ENCODE measurements around the gene GDPD3.
"Not testable (repeated sequence)": the region's sequence is repeated elsewhere in the genome, so short reads cannot be mapped to it uniquely, and the experiment has no call there.

GDPD3 gene

GRCh38 chr16:30113031-30113710 lies at the start of gene GDPD3:
Gene GDPD3 (minus strand): TSS chr16:30113537. CDS start chr16:30113478, 59 bp downstream.
- DNase-seq (ENCODE audit: low read depth in 2 of 2) = no peak

- DNase-seq (ENCODE audit: low read depth in 2 of 2) = no peak
Observed at GRCh38 chr16:30157214-30157613, 43.9 kb upstream of the GDPD3 start.

- no peak for DNase-seq (ENCODE audit: low read depth in 2 of 2)
Observed at GRCh38 chr16:30155188-30155587, 41.9 kb upstream of the GDPD3 start.

GRCh38 chr16:30152517-30152916 lies 39.2 kb upstream of the GDPD3 start:
- DNase-seq (ENCODE audit: low read depth in 2 of 2) = no peak

DNA sequence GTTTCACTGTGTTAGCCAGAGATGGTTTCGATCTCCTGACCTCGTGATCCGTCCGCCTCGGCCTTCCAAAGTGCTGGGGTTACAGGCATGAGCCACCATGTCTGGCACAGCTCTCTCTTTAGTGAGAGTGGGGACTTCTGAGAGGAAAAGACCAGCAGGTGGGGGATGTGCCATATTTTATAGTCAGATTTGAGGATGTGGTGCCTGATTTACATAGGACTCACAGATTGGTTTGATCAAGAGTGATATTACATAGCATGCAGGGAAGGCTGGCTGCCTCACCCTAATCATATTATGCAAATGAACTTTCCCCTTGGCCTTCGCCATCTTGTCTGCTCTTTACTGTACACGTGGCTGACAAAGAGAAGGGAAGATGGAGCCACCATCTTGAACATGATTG lies 37.8 kb upstream of the GDPD3 start:
- DNase-seq (ENCODE audit: low read depth in 2 of 2) = no peak

- no peak for DNase-seq (ENCODE audit: low read depth in 2 of 2)
Observed at GRCh38 chr16:30149250-30149930, 36.1 kb upstream of the GDPD3 start.

DNA sequence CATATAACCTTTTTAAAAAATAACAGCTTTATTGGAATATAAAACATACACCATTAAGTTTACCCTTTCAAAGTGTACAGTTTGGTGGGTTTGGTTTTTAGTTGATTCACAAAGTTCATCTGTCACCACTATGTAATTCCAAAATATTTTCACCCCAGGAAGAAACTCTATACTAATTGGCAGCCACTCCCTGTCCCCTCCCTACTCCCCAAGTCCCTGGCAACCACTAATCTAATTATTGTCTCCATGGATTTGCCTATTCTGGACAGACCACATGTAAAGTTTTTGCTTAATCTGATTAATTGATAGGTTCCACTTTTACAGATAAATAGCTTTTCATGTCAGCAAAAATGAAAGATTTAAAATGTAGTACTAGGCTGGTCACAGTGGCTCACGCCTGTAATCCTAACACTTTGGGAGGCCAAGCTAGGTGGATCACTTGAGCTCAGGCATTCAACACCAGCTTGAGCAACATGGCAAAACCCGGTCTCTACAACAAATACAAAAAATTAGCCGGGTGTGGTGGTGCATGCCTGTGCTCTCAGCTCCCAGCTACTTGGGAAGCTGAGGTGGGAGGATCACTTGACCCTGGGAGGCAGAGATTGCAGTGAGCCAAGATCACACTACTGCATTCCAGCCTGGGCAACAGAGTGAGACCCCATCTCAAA lies 34.6 kb upstream of the GDPD3 start:
- no peak for DNase-seq (ENCODE audit: low read depth in 2 of 2)

GRCh38 chr16:30145657-30146056 lies 32.3 kb upstream of the GDPD3 start:
- DNase-seq (ENCODE audit: low read depth in 2 of 2) = no peak

- DNase-seq (ENCODE audit: low read depth in 2 of 2) = no peak
Observed at GRCh38 chr16:30144917-30145316, 31.6 kb upstream of the GDPD3 start.

DNA sequence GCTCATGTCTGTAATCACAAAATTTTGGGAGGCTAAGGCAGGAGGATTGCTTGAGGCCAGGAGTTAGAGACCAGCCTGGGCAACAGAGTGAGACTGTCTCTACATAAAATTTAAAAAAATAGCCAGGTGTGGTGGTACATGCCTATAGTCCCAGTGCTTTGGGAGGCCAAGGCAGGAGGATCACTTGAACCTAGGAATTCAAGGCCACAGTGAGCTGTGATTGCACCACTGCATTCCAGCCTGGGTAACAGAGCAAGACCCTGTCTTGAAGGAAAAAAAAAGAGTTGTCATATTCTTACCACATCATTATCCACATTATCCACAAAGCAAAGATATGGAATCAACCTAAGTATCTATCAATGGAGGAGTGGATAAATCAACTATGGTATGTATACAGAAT lies 30.7 kb upstream of the GDPD3 start:
- no peak for DNase-seq (ENCODE audit: low read depth in 2 of 2)

- DNase-seq (ENCODE audit: low read depth in 2 of 2) = no peak
Observed at GRCh38 chr16:30143347-30143702, 30.0 kb upstream of the GDPD3 start.

DNA sequence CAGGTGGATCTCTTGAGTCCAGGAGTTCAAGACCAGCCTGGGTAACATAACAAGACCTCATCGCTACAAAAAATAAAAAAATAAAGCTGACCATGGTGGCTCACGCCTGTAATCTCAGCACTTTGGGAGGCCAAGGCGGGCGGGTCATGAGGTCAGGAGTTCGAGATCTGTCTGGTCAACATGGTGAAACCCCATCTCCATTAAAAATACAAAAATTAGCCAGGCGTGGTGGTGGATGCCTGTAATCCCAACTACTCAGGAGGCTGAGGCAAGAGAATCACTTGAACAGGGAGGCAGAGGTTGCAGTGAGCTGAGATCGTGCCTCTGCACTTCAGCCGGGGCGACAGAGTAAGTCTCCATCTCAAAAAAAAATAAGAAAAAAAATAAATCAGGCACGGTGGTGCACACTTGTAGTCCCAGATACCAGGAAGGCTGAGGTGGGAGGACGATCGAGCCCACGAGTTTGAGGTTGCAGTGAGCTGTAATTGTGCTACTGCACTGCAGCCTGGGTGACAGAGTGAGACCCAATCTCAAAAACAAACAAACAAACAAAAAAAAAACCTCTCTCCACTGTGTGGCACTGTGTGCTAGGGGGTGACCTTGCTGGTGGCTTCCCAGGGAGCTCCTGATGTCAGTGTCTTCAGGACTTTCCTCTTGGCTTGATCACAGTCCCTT lies 29.5 kb upstream of the GDPD3 start:
- DNase-seq (ENCODE audit: low read depth in 2 of 2) = no peak

DNA sequence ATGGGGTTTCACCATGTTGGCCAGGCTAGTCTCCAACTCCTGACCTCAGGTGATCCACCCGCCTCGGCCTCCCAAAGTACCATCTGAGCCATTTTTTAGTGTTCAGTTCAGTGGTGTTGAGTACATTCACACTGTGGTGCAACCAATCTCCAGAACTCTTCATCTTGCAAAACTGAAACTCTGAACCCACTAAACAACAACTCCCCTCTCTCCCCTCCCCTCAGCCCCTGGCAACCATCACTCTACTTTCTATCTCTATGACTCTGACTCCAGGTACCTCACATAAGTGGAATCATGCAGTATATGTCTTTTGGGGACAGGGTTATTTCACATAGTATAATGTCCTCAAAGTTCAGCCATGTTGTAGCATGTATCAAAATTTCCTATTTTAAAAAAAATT lies 28.4 kb upstream of the GDPD3 start:
- no peak for DNase-seq (ENCODE audit: low read depth in 2 of 2)

GRCh38 chr16:30139583-30140481 lies 26.5 kb upstream of the GDPD3 start:
- DNase-seq (ENCODE audit: low read depth in 2 of 2) = no peak

- no peak for DNase-seq (ENCODE audit: low read depth in 2 of 2)
Observed at GRCh38 chr16:30137897-30138296, 24.6 kb upstream of the GDPD3 start.

DNA sequence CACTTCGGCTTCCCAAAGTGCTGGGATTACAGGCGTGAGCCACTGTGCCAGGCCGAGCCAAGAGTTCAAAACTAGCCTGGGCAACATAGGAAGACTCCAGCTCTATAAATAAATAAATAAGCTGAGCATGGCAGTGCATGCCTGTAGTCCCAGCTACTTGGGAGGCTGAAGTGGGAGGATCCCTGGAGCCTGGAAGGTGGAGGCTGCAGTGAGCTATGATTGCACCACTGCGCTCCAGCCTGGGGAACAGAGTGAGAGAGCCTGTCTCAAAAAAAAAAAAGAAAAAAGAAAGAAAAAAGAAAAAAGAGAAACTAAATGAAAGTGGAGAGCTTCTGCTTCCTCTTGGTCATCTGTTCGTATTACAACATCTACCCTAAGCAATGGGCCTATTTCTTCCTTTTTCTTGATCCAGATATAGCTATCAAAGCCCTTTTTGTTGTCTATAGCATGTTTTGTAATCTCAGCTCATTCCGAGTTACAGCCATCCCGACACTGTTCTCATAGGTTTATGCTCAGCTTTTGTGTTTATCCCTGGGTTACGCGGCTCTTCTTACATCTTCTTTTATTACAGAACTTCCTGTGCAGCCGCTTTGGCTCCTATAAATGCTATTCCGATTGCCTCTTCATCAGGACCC lies 23.8 kb upstream of the GDPD3 start:
- DNase-seq (ENCODE audit: low read depth in 2 of 2) = no peak

DNA sequence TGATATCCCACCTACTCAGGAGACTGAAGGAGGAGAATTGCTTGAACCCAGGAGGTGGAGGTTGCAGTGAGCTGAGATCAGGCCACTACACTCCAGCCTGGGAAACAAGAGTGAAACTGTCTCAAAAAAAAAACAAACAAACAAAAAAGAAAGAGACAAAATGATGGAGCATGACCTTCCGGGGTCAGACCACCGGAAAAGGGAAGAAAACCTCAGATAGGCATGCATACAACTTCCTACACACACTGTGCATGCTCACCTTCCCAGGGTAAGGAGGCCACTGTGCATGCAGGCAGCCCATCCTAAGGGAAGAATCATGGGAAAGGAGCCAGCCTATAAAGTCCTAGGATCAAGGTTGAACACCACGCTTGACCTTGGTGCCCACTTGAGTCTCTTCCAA lies 19.3 kb upstream of the GDPD3 start:
- no peak for DNase-seq (ENCODE audit: low read depth in 2 of 2)

GRCh38 chr16:30131869-30132475 lies 18.6 kb upstream of the GDPD3 start:
- DNase-seq (ENCODE audit: low read depth in 2 of 2) = no peak

GRCh38 chr16:30127993-30128392 lies 14.7 kb upstream of the GDPD3 start:
- DNase-seq (ENCODE audit: low read depth in 2 of 2) = no peak

DNA sequence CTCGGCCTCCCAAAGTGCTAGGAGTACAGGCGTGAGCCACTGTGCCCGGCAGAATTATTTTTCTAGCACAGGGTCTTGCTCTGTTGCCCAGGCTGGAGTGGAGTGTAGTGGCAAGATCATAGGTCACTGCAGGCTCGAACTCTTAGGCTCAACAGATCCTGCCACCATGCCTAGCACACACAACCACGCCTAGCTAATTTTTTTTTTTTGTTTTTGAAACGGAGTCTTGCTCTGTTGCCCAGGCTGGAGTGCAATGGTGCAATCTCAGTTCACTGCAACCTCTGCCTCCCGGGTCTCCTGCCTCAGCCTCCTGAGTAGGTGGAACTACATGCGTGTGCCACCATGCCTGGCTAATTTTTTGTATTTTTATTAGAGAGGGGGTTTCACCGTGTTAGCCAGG lies 12.4 kb upstream of the GDPD3 start:
- not testable (repeated sequence) for DNase-seq (ENCODE audit: low read depth in 2 of 2)

GRCh38 chr16:30124985-30125379 lies 11.6 kb upstream of the GDPD3 start:
- DNase-seq (ENCODE audit: low read depth in 2 of 2) = no peak
